Uterus (tissue), 4 donors: ENCODE measurements around the gene FEZF1. TPM values are rescaled to one million over a fixed set of nuclear protein-coding genes. Genes with fewer than 3 reads are reported as not detected.

ENCODE experiments used
- DNase-seq, 2 donors: peaks; one replicate each; pipeline ENCODE4 v3.0.0-alpha.2; 2019 to 2020
- H3K27ac ChIP-seq, 2 donors: fragments of 200-600 bp; sonication (generic); 1 replicate in 1 of 2; 2 replicates in 1 of 2; pipeline ENCODE4 v1.5.1; 2016 to 2018
- H3K27me3 ChIP-seq, 2 donors: fragments of 200-600 bp; sonication (generic); one replicate each; pipeline ENCODE4 v1.5.1; 2018 to 2019; ENCODE audit warnings: control low read depth in 1 of 2
- H3K36me3 ChIP-seq, 2 donors: fragments of 200-600 bp; sonication (generic); one replicate each; pipeline ENCODE4 v1.5.1; 2019; ENCODE audit warnings: control low read depth in 1 of 2
- H3K4me1 ChIP-seq, 2 donors: fragments of 200-600 bp; sonication (generic); one replicate each; pipeline ENCODE4 v1.5.1; 2018 to 2019; ENCODE audit warnings: control low read depth in 1 of 2
- H3K4me3 ChIP-seq, 2 donors: fragments of 200-600 bp; sonication (generic); 1 replicate in 1 of 2; 2 replicates in 1 of 2; pipeline ENCODE4 v1.5.1; 2018 to 2019; ENCODE audit warnings: mild to moderate bottlenecking in 1 of 2
- H3K9me3 ChIP-seq, 2 donors: fragments of 200-600 bp; sonication (generic); one replicate each; pipeline ENCODE4 v1.5.1; 2019; ENCODE audit warnings: control low read depth in 1 of 2
- CTCF ChIP-seq, 4 experiments: fragments of 200-600 bp in 2 of 4; fragments of 450-650 bp in 2 of 4; sonication (generic) in 2 of 4; IDR thresholded peaks; one replicate each; pipeline ENCODE4 v1.5.1; 2016 to 2019; ENCODE audit warnings: antibody characterized with exemption in 4 of 4, mild to moderate bottlenecking in 2 of 4, moderate library complexity in 1 of 4
- POLR2A ChIP-seq, 2 donors: fragments of 450-650 bp; IDR thresholded peaks; one replicate each; pipeline ENCODE4 v1.6.1; 2016; ENCODE audit warnings: antibody characterized with exemption in 2 of 2, mild to moderate bottlenecking in 1 of 2, moderate library complexity in 1 of 2
- intact Hi-C: fragments of 100-400 bp; cut with DNase I; formaldehyde crosslinking; loops from one replicate; pipeline ENCODE4 v1.15.1; 2023; ENCODE audit warnings: low total_unique reads
- total RNA-seq, 4 donors: library from RNA; depleted of rRNA in 3 of 4; stranded (reverse); fragments of >200 nt in 3 of 4; gene quantifications; one replicate each; pipeline versions ENCODE4 v1.1.0 to v1.2.4, GENCODE V29; 2014 to 2023
- donor health status: DM: yes; HTN: yes; CAD: no.

Gene FEZF1
- total RNA-seq, 4 donors from 2014 or later, result not detected

GRCh38 chr7:122258971-122259370 lies 45.6 kb downstream of the FEZF1 start:
- TF ChIP-seq CTCF (IDR thresholded peaks at IDR 0.05) (no peak), POLR2A (IDR thresholded peaks at IDR 0.05) (no peak)
- intact Hi-C loops, result no loop called here
- Histone ChIP-seq H3K9me3 (no peaks in the 10 kb centered on the region), H3K4me3 (no peak overlapping the region), H3K27me3 (no peaks in the 10 kb centered on the region), H3K27ac (no peak overlapping the region), H3K36me3 (no peaks in the 10 kb centered on the region), H3K4me1 (no peaks in the 10 kb centered on the region)
- DNase-seq, result no peak

- H3K4me1 ChIP-seq, result no peaks in the 10 kb centered on the region
- TF ChIP-seq CTCF (IDR thresholded peaks at IDR 0.05) (no peak), POLR2A (IDR thresholded peaks at IDR 0.05) (no peak)
- H3K36me3 ChIP-seq, result no peaks in the 10 kb centered on the region
- intact Hi-C loops, result no loop called here
- no peak overlapping the region for H3K27ac ChIP-seq
- H3K27me3 ChIP-seq, result no peaks in the 10 kb centered on the region
- no peak for DNase-seq
- no peak overlapping the region for H3K4me3 ChIP-seq
- H3K9me3 ChIP-seq, result no peaks in the 10 kb centered on the region
Observed at GRCh38 chr7:122257056-122257455, 47.5 kb downstream of the FEZF1 start.

GRCh38 chr7:122256046-122256445 lies 48.5 kb downstream of the FEZF1 start:
- no peak overlapping the region for H3K27ac ChIP-seq
- no peak overlapping the region for H3K4me3 ChIP-seq
- H3K36me3 ChIP-seq, result no peaks in the 10 kb centered on the region
- TF ChIP-seq POLR2A (IDR thresholded peaks at IDR 0.05), result no peak
- TF ChIP-seq CTCF (IDR thresholded peaks at IDR 0.05), result no peak
- H3K4me1 ChIP-seq, result no peaks in the 10 kb centered on the region
- H3K27me3 ChIP-seq, result no peaks in the 10 kb centered on the region
- intact Hi-C loops, result no loop called here
- H3K9me3 ChIP-seq, result no peaks in the 10 kb centered on the region
- DNase-seq, result no peak

GRCh38 chr7:122255454-122255853 lies 49.1 kb downstream of the FEZF1 start:
- TF ChIP-seq POLR2A (IDR thresholded peaks at IDR 0.05) (no peak), CTCF (IDR thresholded peaks at IDR 0.05) (no peak)
- Histone ChIP-seq H3K36me3 (no peaks in the 10 kb centered on the region), H3K9me3 (no peaks in the 10 kb centered on the region), H3K4me3 (no peak overlapping the region), H3K27me3 (no peaks in the 10 kb centered on the region), H3K4me1 (no peaks in the 10 kb centered on the region), H3K27ac (no peak overlapping the region)
- no peak for DNase-seq
- intact Hi-C loops, result no loop called here

Other genes with a start within 250 kb of the FEZF1 start
- gene AASS, start 160.5 kb downstream of the FEZF1 start, total RNA-seq, result 10 to 100 TPM; 37.9 to 82.0 (median 63.8) TPM